ENCODE results near the gene AP4S1.
A peak's percentile ranks its signal among the peaks of the same experiment; 100 is the strongest.
"Not testable (repeated sequence)": the region's sequence is repeated elsewhere in the genome, so short reads cannot be mapped to it uniquely, and the experiment has no call there.

Gene AP4S1

DNA sequence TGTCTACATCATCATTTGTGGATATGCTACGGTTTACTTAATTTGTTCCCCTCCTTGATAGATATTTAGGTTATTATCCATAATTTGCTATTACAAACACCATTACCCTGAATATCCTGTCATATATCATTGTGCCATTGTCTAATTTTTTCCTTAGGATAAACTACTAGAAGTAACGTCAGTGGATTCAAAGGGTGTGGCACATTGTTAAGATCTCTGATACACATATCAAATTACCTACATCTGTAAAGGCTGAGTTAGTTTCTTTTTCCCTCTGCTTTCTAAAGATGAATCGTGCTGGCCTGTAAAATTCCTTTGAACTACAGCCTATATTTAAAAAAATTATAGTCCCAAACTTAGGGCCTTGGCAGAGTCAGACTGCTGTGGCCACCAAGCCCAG lies 54.6 kb downstream of the AP4S1 start:
- Histone ChIP-seq H3K27me3 (replicated peaks in 2 of 5; ENCODE audit: control insufficient read depth in 4 of 5, insufficient read depth in 5 of 5, low read length in 4 of 5) (no peaks in the 10 kb centered on the region), H3K4me1 (ENCODE audit: control extremely low read depth in 1 of 4, control insufficient read depth in 4 of 4, insufficient read depth in 4 of 4, low read length in 3 of 4) (peaks cover 0 to 1% (median 0%) of the 10 kb centered on the region in 4 experiments), H3K9me3 (ENCODE audit: control extremely low read depth in 1 of 5, control insufficient read depth in 4 of 5, insufficient read depth in 2 of 5, low read depth in 1 of 5, low read length in 4 of 5) (no peaks in the 10 kb centered on the region), H3K4me3 (ENCODE audit: control insufficient read depth in 1 of 7, extremely low read depth in 1 of 7, insufficient read depth in 4 of 7, low read depth in 2 of 7, low read length in 6 of 7) (no peak overlapping the region), H3K27ac (ENCODE audit: insufficient read depth in 1 of 2, low read depth in 1 of 2, low read length in 2 of 2, poor library complexity in 1 of 2, severe bottlenecking in 2 of 2) (no peak overlapping the region), H3K36me3 (ENCODE audit: control insufficient read depth in 4 of 4, insufficient read depth in 4 of 4, low read length in 3 of 4) (peaks cover 0 to 16% (median 6%) of the 10 kb centered on the region in 4 experiments)
- WGBS (ENCODE audit: insufficient coverage), result 100% methylated on average over 2 of the region's 3 CpGs
- CTCF ChIA-PET, result interaction anchor here (0.7 to 3.1 kb wide), 3 partner anchors 82 to 101 kb away, joined by 3 to 14 read pairs (median 5); no protein-coding TSS in a partner anchor
- POLR2A ChIA-PET, result no interaction called here
- no peak for DNase-seq

DNA sequence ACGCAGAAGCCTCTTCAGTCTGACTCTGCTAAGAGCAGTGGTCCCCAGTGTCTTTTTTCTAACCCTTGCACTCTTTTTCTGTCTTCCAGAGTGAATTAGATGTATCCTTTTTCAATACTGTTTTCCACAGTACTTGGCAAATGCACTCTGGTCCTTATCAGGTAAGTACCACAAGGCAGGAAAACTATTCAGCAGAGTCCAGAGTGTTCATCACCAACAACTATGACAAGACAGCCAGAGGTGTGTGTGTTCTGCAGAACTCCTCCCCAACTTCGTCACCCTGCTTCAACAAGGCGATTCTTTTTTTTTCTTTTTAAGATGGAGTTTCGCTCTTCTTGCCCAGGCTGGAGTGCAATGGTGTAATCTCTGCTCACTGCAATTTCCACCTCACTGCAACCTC lies 55.0 kb downstream of the AP4S1 start:
- CTCF ChIA-PET, result interaction anchor here (1.0 to 3.1 kb wide), 2 partner anchors 99 to 101 kb away, joined by 3 to 14 read pairs; no protein-coding TSS in a partner anchor
- Histone ChIP-seq H3K4me1 (ENCODE audit: control extremely low read depth in 1 of 4, control insufficient read depth in 4 of 4, insufficient read depth in 4 of 4, low read length in 3 of 4) (peaks cover 0 to 1% (median 0%) of the 10 kb centered on the region in 4 experiments), H3K27ac (ENCODE audit: insufficient read depth in 1 of 2, low read depth in 1 of 2, low read length in 2 of 2, poor library complexity in 1 of 2, severe bottlenecking in 2 of 2) (no peak overlapping the region)

DNA sequence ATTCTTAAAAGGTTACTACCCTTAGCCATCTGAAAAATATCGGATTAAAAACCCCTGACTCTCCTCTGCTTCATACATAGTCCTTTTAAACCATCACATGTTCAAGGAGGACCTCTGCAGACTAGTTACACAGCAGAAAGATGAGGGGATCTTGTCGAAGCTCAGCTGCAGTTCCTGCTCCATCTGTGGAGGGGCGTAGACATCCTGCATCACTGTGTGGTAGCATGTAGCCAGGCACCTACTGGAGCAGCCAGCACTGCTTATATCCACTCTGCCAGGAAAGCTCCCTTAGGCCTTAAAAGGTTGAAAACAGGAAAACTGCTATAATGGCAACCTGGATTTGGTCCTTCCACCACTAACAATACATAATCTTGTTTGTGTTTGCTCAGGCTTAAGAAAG lies 58.3 kb downstream of the AP4S1 start:
- POLR2A ChIA-PET, result no interaction called here

More for the DNA sequence above, 55.0 kb downstream of the AP4S1 start:
- DNase-seq, result no peak
- Histone ChIP-seq H3K4me3 (ENCODE audit: control insufficient read depth in 1 of 7, extremely low read depth in 1 of 7, insufficient read depth in 4 of 7, low read depth in 2 of 7, low read length in 6 of 7) (no peak overlapping the region), H3K27me3 (replicated peaks in 2 of 5; ENCODE audit: control insufficient read depth in 4 of 5, insufficient read depth in 5 of 5, low read length in 4 of 5) (no peaks in the 10 kb centered on the region), H3K36me3 (ENCODE audit: control insufficient read depth in 4 of 4, insufficient read depth in 4 of 4, low read length in 3 of 4) (peaks cover 0 to 18% (median 4%) of the 10 kb centered on the region in 4 experiments), H3K9me3 (ENCODE audit: control extremely low read depth in 1 of 5, control insufficient read depth in 4 of 5, insufficient read depth in 2 of 5, low read depth in 1 of 5, low read length in 4 of 5) (no peaks in the 10 kb centered on the region)
- WGBS (ENCODE audit: insufficient coverage), result 100% methylated on average over 4 of the region's 4 CpGs
- POLR2A ChIA-PET, result no interaction called here

DNA sequence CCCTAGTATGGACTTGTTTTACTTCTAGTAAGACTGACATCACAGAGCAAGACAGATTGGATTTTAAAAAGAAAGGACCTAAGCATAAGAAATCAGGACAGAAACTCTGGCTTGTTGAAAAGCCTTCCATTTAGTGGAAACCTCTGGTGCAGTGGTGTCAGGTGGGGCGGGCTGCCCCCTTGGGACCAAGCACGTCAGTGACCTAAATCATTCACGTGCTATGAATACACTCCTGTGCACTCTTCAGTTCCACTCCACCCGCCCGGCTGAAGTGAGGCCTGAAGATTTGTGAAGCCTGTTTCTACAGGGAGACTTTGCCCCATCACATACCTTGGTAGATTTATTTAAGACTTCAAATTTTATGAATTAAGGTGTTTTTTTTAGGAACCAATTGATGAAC lies 58.9 kb downstream of the AP4S1 start:
- Histone ChIP-seq H3K36me3 (ENCODE audit: control insufficient read depth in 4 of 4, insufficient read depth in 4 of 4, low read length in 3 of 4) (peaks cover 0 to 18% (median 6%) of the 10 kb centered on the region in 4 experiments), H3K4me3 (ENCODE audit: control insufficient read depth in 1 of 7, extremely low read depth in 1 of 7, insufficient read depth in 4 of 7, low read depth in 2 of 7, low read length in 6 of 7) (no peak overlapping the region), H3K27me3 (replicated peaks in 2 of 5; ENCODE audit: control insufficient read depth in 4 of 5, insufficient read depth in 5 of 5, low read length in 4 of 5) (no peaks in the 10 kb centered on the region), H3K27ac (ENCODE audit: insufficient read depth in 1 of 2, low read depth in 1 of 2, low read length in 2 of 2, poor library complexity in 1 of 2, severe bottlenecking in 2 of 2) (no peak overlapping the region), H3K4me1 (ENCODE audit: control extremely low read depth in 1 of 4, control insufficient read depth in 4 of 4, insufficient read depth in 4 of 4, low read length in 3 of 4) (no peaks in the 10 kb centered on the region), H3K9me3 (ENCODE audit: control extremely low read depth in 1 of 5, control insufficient read depth in 4 of 5, insufficient read depth in 2 of 5, low read depth in 1 of 5, low read length in 4 of 5) (no peaks in the 10 kb centered on the region)
- CTCF ChIA-PET, result interaction anchor here (2.5 kb wide), 1 partner anchor 106 kb away, joined by 14 read pairs; no protein-coding TSS in a partner anchor
- no peak for DNase-seq
- 80% methylated on average over 1 of the region's 5 CpGs for whole genome bisulfite sequencing (ENCODE audit: insufficient coverage)
- POLR2A ChIA-PET, result no interaction called here

More for the DNA sequence above, 58.3 kb downstream of the AP4S1 start:
- Histone ChIP-seq H3K27me3 (replicated peaks in 2 of 5; ENCODE audit: control insufficient read depth in 4 of 5, insufficient read depth in 5 of 5, low read length in 4 of 5) (no peaks in the 10 kb centered on the region), H3K9me3 (ENCODE audit: control extremely low read depth in 1 of 5, control insufficient read depth in 4 of 5, insufficient read depth in 2 of 5, low read depth in 1 of 5, low read length in 4 of 5) (no peaks in the 10 kb centered on the region), H3K4me3 (ENCODE audit: control insufficient read depth in 1 of 7, extremely low read depth in 1 of 7, insufficient read depth in 4 of 7, low read depth in 2 of 7, low read length in 6 of 7) (no peak overlapping the region), H3K36me3 (ENCODE audit: control insufficient read depth in 4 of 4, insufficient read depth in 4 of 4, low read length in 3 of 4) (peaks cover 0 to 18% (median 6%) of the 10 kb centered on the region in 4 experiments), H3K27ac (ENCODE audit: insufficient read depth in 1 of 2, low read depth in 1 of 2, low read length in 2 of 2, poor library complexity in 1 of 2, severe bottlenecking in 2 of 2) (no peak overlapping the region), H3K4me1 (ENCODE audit: control extremely low read depth in 1 of 4, control insufficient read depth in 4 of 4, insufficient read depth in 4 of 4, low read length in 3 of 4) (no peaks in the 10 kb centered on the region)
- 94% methylated on average over 3 of the region's 3 CpGs for WGBS (ENCODE audit: insufficient coverage)
- CTCF ChIA-PET, result interaction anchor here (2.3 to 2.5 kb wide), 2 partner anchors 102 to 105 kb away, joined by 14 to 28 read pairs; no protein-coding TSS in a partner anchor
- no peak for DNase-seq

DNA sequence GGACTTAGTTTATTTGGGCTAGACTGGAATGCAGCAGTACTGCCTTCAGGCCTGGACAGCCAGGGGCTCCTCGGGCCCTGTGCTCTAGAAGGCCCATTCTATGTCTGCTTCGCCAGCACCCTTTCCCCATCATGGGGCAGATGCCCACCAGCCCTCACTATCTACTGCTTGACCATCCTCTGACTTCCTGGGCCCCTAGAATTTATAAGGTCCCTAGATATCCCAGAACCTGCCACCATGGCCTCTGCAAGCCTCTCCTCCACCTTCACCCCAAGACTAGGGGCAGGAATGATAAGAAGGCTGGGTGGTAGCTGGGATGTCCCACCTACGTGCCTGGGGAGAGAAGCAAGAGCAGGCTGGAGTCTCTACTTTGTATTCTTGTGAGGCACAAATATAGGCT lies 59.6 kb downstream of the AP4S1 start:
- CTCF ChIA-PET, result no interaction called here
- Histone ChIP-seq H3K4me1 (ENCODE audit: control extremely low read depth in 1 of 4, control insufficient read depth in 4 of 4, insufficient read depth in 4 of 4, low read length in 3 of 4) (no peaks in the 10 kb centered on the region), H3K36me3 (ENCODE audit: control insufficient read depth in 4 of 4, insufficient read depth in 4 of 4, low read length in 3 of 4) (peaks cover 0 to 18% (median 6%) of the 10 kb centered on the region in 4 experiments), H3K27ac (ENCODE audit: insufficient read depth in 1 of 2, low read depth in 1 of 2, low read length in 2 of 2, poor library complexity in 1 of 2, severe bottlenecking in 2 of 2) (no peak overlapping the region), H3K27me3 (replicated peaks in 2 of 5; ENCODE audit: control insufficient read depth in 4 of 5, insufficient read depth in 5 of 5, low read length in 4 of 5) (no peaks in the 10 kb centered on the region), H3K9me3 (ENCODE audit: control extremely low read depth in 1 of 5, control insufficient read depth in 4 of 5, insufficient read depth in 2 of 5, low read depth in 1 of 5, low read length in 4 of 5) (no peaks in the 10 kb centered on the region), H3K4me3 (ENCODE audit: control insufficient read depth in 1 of 7, extremely low read depth in 1 of 7, insufficient read depth in 4 of 7, low read depth in 2 of 7, low read length in 6 of 7) (no peak overlapping the region)
- 93% methylated on average over 3 of the region's 3 CpGs for WGBS (ENCODE audit: insufficient coverage)
- POLR2A ChIA-PET, result no interaction called here
- DNase-seq, result no peak

DNA sequence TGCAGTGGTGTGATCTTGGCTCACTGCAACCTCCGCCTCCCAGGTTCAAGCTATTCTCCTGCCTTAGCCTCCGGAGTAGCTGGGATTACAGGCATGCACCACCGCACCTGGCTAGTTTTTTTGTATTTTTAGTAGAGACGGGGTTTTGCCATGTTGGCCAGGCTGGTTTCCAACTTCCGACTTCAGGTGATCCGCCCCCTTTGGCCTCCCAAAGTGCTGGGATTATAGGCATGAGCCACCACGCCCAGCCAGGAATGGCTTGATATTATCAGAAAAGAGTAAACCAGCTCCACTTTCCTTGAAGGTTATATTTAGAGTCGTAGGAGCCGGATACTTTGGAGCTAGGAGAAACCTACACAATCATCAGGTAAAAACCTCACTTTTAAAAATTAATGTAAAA lies 61.0 kb downstream of the AP4S1 start:
- not testable (repeated sequence) for H3K27me3 ChIP-seq (replicated peaks in 2 of 5; ENCODE audit: control insufficient read depth in 4 of 5, insufficient read depth in 5 of 5, low read length in 4 of 5); H3K4me3 ChIP-seq (ENCODE audit: control insufficient read depth in 1 of 7, extremely low read depth in 1 of 7, insufficient read depth in 4 of 7, low read depth in 2 of 7, low read length in 6 of 7); H3K9me3 ChIP-seq (ENCODE audit: control extremely low read depth in 1 of 5, control insufficient read depth in 4 of 5, insufficient read depth in 2 of 5, low read depth in 1 of 5, low read length in 4 of 5); H3K27ac ChIP-seq (ENCODE audit: insufficient read depth in 1 of 2, low read depth in 1 of 2, low read length in 2 of 2, poor library complexity in 1 of 2, severe bottlenecking in 2 of 2); DNase-seq; H3K4me1 ChIP-seq (ENCODE audit: control extremely low read depth in 1 of 4, control insufficient read depth in 4 of 4, insufficient read depth in 4 of 4, low read length in 3 of 4)
- POLR2A ChIA-PET, result interaction anchor here (0.6 kb wide), 1 partner anchor 22 kb away, joined by 3 read pairs; no protein-coding TSS in a partner anchor
- peaks cover 0 to 11% (median 6%) of the 10 kb centered on the region in 4 experiments for H3K36me3 ChIP-seq (ENCODE audit: control insufficient read depth in 4 of 4, insufficient read depth in 4 of 4, low read length in 3 of 4)
- CTCF ChIA-PET, result interaction anchor here (0.6 to 2.0 kb wide), 2 partner anchors 92 to 107 kb away, joined by 3 to 5 read pairs; no protein-coding TSS in a partner anchor
- whole genome bisulfite sequencing (ENCODE audit: insufficient coverage), result 98% methylated on average over 7 of the region's 9 CpGs

DNA sequence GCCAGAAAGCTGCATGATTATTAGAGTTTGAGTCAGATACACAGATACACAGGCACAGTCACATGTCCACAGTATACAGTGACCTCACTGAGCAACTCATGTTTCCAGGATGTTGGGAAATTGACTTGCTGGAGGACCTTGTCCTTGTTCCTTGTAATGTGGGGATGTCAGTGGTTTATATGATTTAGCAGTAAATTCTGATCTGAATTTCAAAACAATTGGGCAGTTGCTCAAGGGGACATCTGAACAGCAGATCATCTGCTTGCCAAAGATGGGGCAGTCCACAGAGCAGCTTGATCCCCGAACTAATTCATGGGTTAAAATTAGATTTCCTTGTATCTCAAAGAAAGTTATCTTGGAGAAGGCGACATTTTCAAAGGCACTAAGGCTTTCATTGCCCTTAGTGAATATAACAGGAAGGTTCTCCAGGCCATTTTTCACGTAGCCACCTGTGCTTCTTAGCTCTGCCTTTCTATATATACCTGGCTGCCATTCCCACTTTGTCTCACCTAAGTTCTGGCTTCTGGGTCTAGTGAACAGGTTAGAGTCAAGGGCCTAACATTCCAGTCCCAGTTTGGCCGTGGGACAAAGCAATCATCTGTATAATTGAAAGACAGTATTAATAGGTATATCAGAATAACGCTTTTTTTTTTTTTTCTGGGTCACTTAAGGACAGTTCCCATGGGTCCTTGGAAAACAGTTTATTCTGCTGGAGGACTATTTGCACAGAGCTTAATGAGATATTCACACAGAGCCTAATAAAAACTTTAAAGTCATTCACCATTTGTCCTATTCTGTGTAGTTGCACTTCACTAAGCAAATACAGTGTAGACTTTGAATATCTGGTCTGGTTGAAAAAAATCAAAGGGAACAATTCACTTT lies 65.7 kb downstream of the AP4S1 start:
- H3K36me3 ChIP-seq (ENCODE audit: control insufficient read depth in 4 of 4, insufficient read depth in 4 of 4, low read length in 3 of 4), result peaks cover 0 to 2% (median 0%) of the 10 kb centered on the region in 4 experiments
- no peaks in the 10 kb centered on the region for H3K9me3 ChIP-seq (ENCODE audit: control extremely low read depth in 1 of 5, control insufficient read depth in 4 of 5, insufficient read depth in 2 of 5, low read depth in 1 of 5, low read length in 4 of 5)
- ChIA-PET CTCF (interaction anchor here (1.0 to 2.3 kb wide), 3 partner anchors 9 to 31 kb away, joined by 4 to 5 read pairs (median 4); no protein-coding TSS in a partner anchor), POLR2A (interaction anchor here (0.6 kb wide), 1 partner anchor 229 kb away, joined by 3 read pairs; no protein-coding TSS in a partner anchor)
- H3K27ac ChIP-seq (ENCODE audit: insufficient read depth in 1 of 2, low read depth in 1 of 2, low read length in 2 of 2, poor library complexity in 1 of 2, severe bottlenecking in 2 of 2), result no peak overlapping the region
- peak in 2 of 3 donors; percentile 11 to 13 for DNase-seq
- H3K27me3 ChIP-seq (replicated peaks in 2 of 5; ENCODE audit: control insufficient read depth in 4 of 5, insufficient read depth in 5 of 5, low read length in 4 of 5), result no peaks in the 10 kb centered on the region
- no peak overlapping the region for H3K4me3 ChIP-seq (ENCODE audit: control insufficient read depth in 1 of 7, extremely low read depth in 1 of 7, insufficient read depth in 4 of 7, low read depth in 2 of 7, low read length in 6 of 7)
- no peaks in the 10 kb centered on the region for H3K4me1 ChIP-seq (ENCODE audit: control extremely low read depth in 1 of 4, control insufficient read depth in 4 of 4, insufficient read depth in 4 of 4, low read length in 3 of 4)
- WGBS (ENCODE audit: insufficient coverage), result 89% methylated on average over 3 of the region's 5 CpGs
